Spinal cord (tissue), 10 donors: ENCODE results near the gene QRFP. TPM values are rescaled to one million over a fixed set of nuclear protein-coding genes. Genes with fewer than 3 reads are reported as not detected.

Source experiments
- DNase-seq, 6 donors: peaks; one replicate each; pipeline versions ENCODE4 v3.0.0 to v3.0.0-alpha.2; 2013 to 2015; ENCODE audit warnings: low spot score in 6 of 6, low read depth in 4 of 6
- H3K27ac ChIP-seq: one replicate; pipeline ENCODE4 v1.5.1; 2013; ENCODE audit warnings: low read depth, low read length, control low read depth
- H3K27me3 ChIP-seq: one replicate; pipeline ENCODE4 v1.6.1; 2013; ENCODE audit warnings: low read length; ENCODE audit not compliant: control insufficient read depth, insufficient read depth
- H3K36me3 ChIP-seq: one replicate; pipeline ENCODE4 v1.6.1; 2013; ENCODE audit warnings: low read length; ENCODE audit not compliant: control insufficient read depth, insufficient read depth
- H3K4me1 ChIP-seq: one replicate; pipeline ENCODE4 v1.6.1; 2013; ENCODE audit warnings: low read length; ENCODE audit not compliant: control insufficient read depth, insufficient read depth
- H3K4me3 ChIP-seq: one replicate; pipeline ENCODE4 v1.5.1; 2013; ENCODE audit warnings: low read depth, low read length, control low read depth
- H3K9me3 ChIP-seq: one replicate; pipeline ENCODE4 v1.6.1; 2013; ENCODE audit warnings: low read length; ENCODE audit not compliant: control insufficient read depth, insufficient read depth
- whole genome bisulfite sequencing: methylation state at CpG from one replicate; pipeline ENCODE4 v1.1.5; 2013; ENCODE audit warnings: missing lambda C conversion rate; ENCODE audit not compliant: insufficient coverage; 5-methylcytosine and 5-hydroxymethylcytosine counted together
- polyA plus RNA-seq, 2 donors: library from polyadenylated mRNA; unstranded; fragments of 120-200 nt; gene quantifications; one replicate each; pipeline ENCODE4 v1.2.1, GENCODE V29; 2013; ENCODE audit not compliant: insufficient read length in 2 of 2
- total RNA-seq, 2 donors: library from RNA; depleted of rRNA in 1 of 2; stranded (reverse); fragments of 120-200 nt in 1 of 2; fragments of >200 nt in 1 of 2; gene quantifications; one replicate each; pipeline versions ENCODE4 v1.2.3 to v1.2.4, GENCODE V29; 2013 to 2014
- donor health status: healthy.

Gene QRFP
- total and polyA plus RNA-seq, 4 donors = 0.51 to 0.54 TPM; not detected in 2

GRCh38 chr9:130939405-130940026 lies 42.9 kb upstream of the QRFP start:
- H3K27ac ChIP-seq = no peak overlapping the region
- H3K4me1 ChIP-seq = peaks cover 59% of the 10 kb centered on the region
- H3K27me3 ChIP-seq = peaks cover 50% of the 10 kb centered on the region
- no peaks in the 10 kb centered on the region for H3K9me3 ChIP-seq
- WGBS = under 1% methylated on average over 61 of the region's 75 CpGs
- H3K4me3 ChIP-seq = no peak overlapping the region
- peak in 1 of 6 donors; percentile 26 for DNase-seq
- H3K36me3 ChIP-seq = peaks cover 3% of the 10 kb centered on the region

- Histone ChIP-seq H3K27me3 (peaks cover 56% of the 10 kb centered on the region), H3K9me3 (no peaks in the 10 kb centered on the region), H3K27ac (no peak within 1 kb of the TSS), H3K4me3 (peak within 1 kb of the TSS; percentile 40), H3K36me3 (peaks cover 3% of the 10 kb centered on the region), H3K4me1 (peaks cover 66% of the 10 kb centered on the region)
- under 1% methylated on average over 98 of the region's 98 CpGs for WGBS
- peak in 2 of 6 donors; percentile 59 to 73 for DNase-seq
These were observed 42.2 kb upstream of the QRFP start, which contains the start of gene FIBCD1 for GRCh38 chr9:130938652-130939404. Gene FIBCD1 (minus strand): TSS chr9:130939247. CDS start chr9:130938607, 640 bp downstream.

GRCh38 chr9:130938184-130938651 lies 41.6 kb upstream of the QRFP start:
- DNase-seq = no peak
- H3K27ac ChIP-seq = no peak overlapping the region
- no peak overlapping the region for H3K4me3 ChIP-seq
- H3K36me3 ChIP-seq = peaks cover 3% of the 10 kb centered on the region
- peaks cover 58% of the 10 kb centered on the region for H3K27me3 ChIP-seq
- H3K4me1 ChIP-seq = peaks cover 69% of the 10 kb centered on the region
- WGBS = 3% methylated on average over 52 of the region's 52 CpGs
- H3K9me3 ChIP-seq = no peaks in the 10 kb centered on the region

GRCh38 chr9:130937146-130938076 lies 40.8 kb upstream of the QRFP start:
- WGBS = 76% methylated on average over 22 of the region's 23 CpGs
- no peak for DNase-seq
- Histone ChIP-seq H3K4me3 (no peak overlapping the region), H3K36me3 (peaks cover 3% of the 10 kb centered on the region), H3K27me3 (peaks cover 59% of the 10 kb centered on the region), H3K4me1 (peaks cover 71% of the 10 kb centered on the region), H3K9me3 (no peaks in the 10 kb centered on the region), H3K27ac (no peak overlapping the region)

GRCh38 chr9:130936285-130937117 lies 39.9 kb upstream of the QRFP start:
- WGBS = 29% methylated on average over 12 of the region's 12 CpGs
- peak in 2 of 6 donors; percentile 13 to 51 for DNase-seq
- H3K4me3 ChIP-seq = no peak overlapping the region
- H3K27ac ChIP-seq = no peak overlapping the region
- peaks cover 53% of the 10 kb centered on the region for H3K27me3 ChIP-seq
- H3K9me3 ChIP-seq = no peaks in the 10 kb centered on the region
- H3K36me3 ChIP-seq = peaks cover 3% of the 10 kb centered on the region
- H3K4me1 ChIP-seq = peaks cover 70% of the 10 kb centered on the region

- no peak for DNase-seq
- peaks cover 47% of the 10 kb centered on the region for H3K27me3 ChIP-seq
- no peak overlapping the region for H3K27ac ChIP-seq
- 89% methylated on average over 10 of the region's 13 CpGs for WGBS
- peaks cover 3% of the 10 kb centered on the region for H3K36me3 ChIP-seq
- no peak overlapping the region for H3K4me3 ChIP-seq
- H3K9me3 ChIP-seq = no peaks in the 10 kb centered on the region
- peaks cover 63% of the 10 kb centered on the region for H3K4me1 ChIP-seq
These were observed 39.1 kb upstream of the QRFP start for GRCh38 chr9:130935648-130936271.

GRCh38 chr9:130934702-130935647 lies 38.4 kb upstream of the QRFP start:
- Histone ChIP-seq H3K27me3 (peaks cover 39% of the 10 kb centered on the region), H3K9me3 (no peaks in the 10 kb centered on the region), H3K36me3 (peaks cover 3% of the 10 kb centered on the region), H3K27ac (no peak overlapping the region), H3K4me3 (no peak overlapping the region), H3K4me1 (peaks cover 55% of the 10 kb centered on the region)
- no peak for DNase-seq
- 83% methylated on average over 11 of the region's 16 CpGs for WGBS

- peaks cover 34% of the 10 kb centered on the region for H3K27me3 ChIP-seq
- H3K36me3 ChIP-seq = peaks cover 5% of the 10 kb centered on the region
- DNase-seq = no peak
- H3K27ac ChIP-seq = no peak overlapping the region
- H3K4me1 ChIP-seq = peaks cover 54% of the 10 kb centered on the region
- H3K4me3 ChIP-seq = no peak overlapping the region
- 78% methylated on average over 11 of the region's 11 CpGs for WGBS
- no peaks in the 10 kb centered on the region for H3K9me3 ChIP-seq
These were observed 37.6 kb upstream of the QRFP start for GRCh38 chr9:130934246-130934645.
